ENCODE measurements around the gene RHBDL1. TPM values are rescaled to one million over a fixed set of nuclear protein-coding genes. Genes with fewer than 3 reads are reported as not detected.

Gene RHBDL1
- polyA plus RNA-seq, 1 donor (not counting 4 experiments of a cell fraction or from before 2014, with no cell fraction given), result 0.71 TPM

DNA sequence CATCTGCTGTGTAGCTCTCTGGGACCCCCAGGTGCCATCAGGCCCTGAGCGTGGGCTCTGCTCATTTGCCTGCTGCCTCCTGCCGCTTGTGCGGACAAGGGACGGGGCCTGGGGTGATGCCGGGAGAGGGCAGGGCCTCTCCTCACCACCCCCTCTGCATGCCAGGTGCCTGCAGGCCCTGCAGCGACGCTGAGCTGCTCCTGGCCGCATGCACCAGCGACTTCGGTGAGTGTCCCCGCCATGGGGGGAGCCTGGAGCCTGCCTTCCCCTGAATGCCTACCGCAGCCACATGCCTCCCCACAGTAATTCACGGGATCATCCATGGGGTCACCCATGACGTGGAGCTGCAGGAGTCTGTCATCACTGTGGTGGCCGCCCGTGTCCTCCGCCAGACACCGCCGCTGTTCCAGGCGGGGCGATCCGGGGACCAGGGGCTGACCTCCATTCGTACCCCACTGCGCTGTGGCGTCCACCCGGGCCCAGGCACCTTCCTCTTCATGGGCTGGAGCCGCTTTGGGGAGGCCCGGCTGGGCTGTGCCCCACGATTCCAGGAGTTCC is 41.4 kb downstream of the RHBDL1 start:
- no peak overlapping the region for H3K27ac ChIP-seq (ENCODE audit: control insufficient read depth, insufficient read depth, low read length)
- H2AFZ ChIP-seq (ENCODE audit: control insufficient read depth, low read length), result no peak overlapping the region
- DNase-seq (ENCODE audit: low read depth, low spot score) (no peak), FAIRE-seq (no peak)
- no peak overlapping the region for H3K9ac ChIP-seq (ENCODE audit: control insufficient read depth, extremely low read depth, insufficient read depth, low read length)
- H3K36me3 ChIP-seq (ENCODE audit: control insufficient read depth in 2 of 2, extremely low read depth in 1 of 2, insufficient read depth in 2 of 2, low read length in 2 of 2), result no peaks in the 10 kb centered on the region
- H3K27me3 ChIP-seq (ENCODE audit: control insufficient read depth, extremely low read depth, insufficient read depth, low read length), result no peaks in the 10 kb centered on the region
- peaks cover 8% of the 10 kb centered on the region for H4K20me1 ChIP-seq (ENCODE audit: control insufficient read depth, extremely low read depth, insufficient read depth, low read length)
- peaks cover 8% of the 10 kb centered on the region for H3K79me2 ChIP-seq (ENCODE audit: control insufficient read depth, insufficient read depth, low read length)
- dilution Hi-C loops (cut with MboI; ENCODE audit: extremely low pct_ligation_motif_present, low sequenced_read_pairs), result no loop called here
- TF ChIP-seq EZH2 (IDR thresholded peaks at IDR 0.05; ENCODE audit: low read length), result no peak
- TF ChIP-seq, protein P1, sequence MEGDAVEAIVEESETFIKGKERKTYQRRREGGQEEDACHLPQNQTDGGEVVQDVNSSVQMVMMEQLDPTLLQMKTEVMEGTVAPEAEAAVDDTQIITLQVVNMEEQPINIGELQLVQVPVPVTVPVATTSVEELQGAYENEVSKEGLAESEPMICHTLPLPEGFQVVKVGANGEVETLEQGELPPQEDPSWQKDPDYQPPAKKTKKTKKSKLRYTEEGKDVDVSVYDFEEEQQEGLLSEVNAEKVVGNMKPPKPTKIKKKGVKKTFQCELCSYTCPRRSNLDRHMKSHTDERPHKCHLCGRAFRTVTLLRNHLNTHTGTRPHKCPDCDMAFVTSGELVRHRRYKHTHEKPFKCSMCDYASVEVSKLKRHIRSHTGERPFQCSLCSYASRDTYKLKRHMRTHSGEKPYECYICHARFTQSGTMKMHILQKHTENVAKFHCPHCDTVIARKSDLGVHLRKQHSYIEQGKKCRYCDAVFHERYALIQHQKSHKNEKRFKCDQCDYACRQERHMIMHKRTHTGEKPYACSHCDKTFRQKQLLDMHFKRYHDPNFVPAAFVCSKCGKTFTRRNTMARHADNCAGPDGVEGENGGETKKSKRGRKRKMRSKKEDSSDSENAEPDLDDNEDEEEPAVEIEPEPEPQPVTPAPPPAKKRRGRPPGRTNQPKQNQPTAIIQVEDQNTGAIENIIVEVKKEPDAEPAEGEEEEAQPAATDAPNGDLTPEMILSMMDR (optimal IDR thresholded peaks at IDR 0.05 in 1 of 3, IDR thresholded peaks at IDR 0.05 in 1 of 3, conservative IDR thresholded peaks at IDR 0.05 in 1 of 3; ENCODE audit: extremely low read depth in 1 of 3, insufficient read depth in 2 of 3, low read length in 3 of 3), result no peak
- no peaks in the 10 kb centered on the region for H3K9me1 ChIP-seq (ENCODE audit: control insufficient read depth, extremely low read depth, insufficient read depth, low read length)
- peaks cover 27% of the 10 kb centered on the region for H3K4me1 ChIP-seq (ENCODE audit: control insufficient read depth, extremely low read depth, insufficient read depth, low read length)
- H3K4me2 ChIP-seq (ENCODE audit: control insufficient read depth, extremely low read depth, insufficient read depth, low read depth, low read length), result no peak overlapping the region
- no peaks in the 10 kb centered on the region for H3K9me3 ChIP-seq (ENCODE audit: control insufficient read depth, low read depth, low read length)
- no peak overlapping the region for H3K4me3 ChIP-seq (ENCODE audit: control insufficient read depth in 2 of 3, extremely low read depth in 1 of 3, insufficient read depth in 2 of 3, low read depth in 1 of 3, low read length in 3 of 3)

DNA sequence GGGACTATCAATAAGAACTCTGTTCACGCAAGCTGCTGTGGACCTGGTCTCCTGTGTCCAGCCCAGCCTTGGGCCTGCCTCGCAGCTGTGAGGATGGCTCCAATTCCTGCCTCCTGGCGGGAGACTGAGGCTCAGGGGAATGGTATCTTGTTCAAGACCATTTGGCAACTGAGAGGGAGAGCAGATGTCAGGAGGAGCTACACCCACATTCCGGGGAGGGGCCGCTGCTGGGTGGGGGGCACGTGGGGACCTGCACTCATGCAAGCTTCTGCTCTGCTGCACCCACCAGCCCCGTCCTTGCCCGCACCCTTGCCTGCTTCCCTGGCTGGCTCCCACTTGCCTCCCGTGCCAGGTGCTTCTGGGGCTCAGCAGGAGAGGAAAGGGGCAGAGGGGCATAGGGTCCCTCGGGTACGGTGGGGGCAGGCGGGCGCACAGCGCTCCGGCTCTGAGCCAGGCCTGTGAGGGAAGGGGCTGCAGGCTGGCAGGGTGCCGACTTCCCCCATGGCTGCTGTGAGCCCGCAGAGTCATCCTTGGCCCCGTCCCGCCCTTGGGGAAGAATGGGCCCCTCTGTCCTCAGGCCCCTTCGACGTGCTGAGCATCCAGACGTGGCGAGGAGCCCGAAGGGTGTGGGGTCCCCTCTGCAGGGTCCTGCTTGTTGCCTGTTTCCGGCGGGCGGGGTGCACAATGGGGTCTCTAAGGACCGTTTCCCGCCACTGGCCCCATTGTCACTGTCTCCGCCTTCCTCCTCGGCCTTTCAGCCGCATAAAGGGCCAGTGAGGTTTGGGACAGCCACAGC is 42.2 kb downstream of the RHBDL1 start:
- Histone ChIP-seq H3K36me3 (ENCODE audit: control insufficient read depth in 2 of 2, extremely low read depth in 1 of 2, insufficient read depth in 2 of 2, low read length in 2 of 2) (peaks cover 0 to under 1% of the 10 kb centered on the region in 2 experiments), H3K79me2 (ENCODE audit: control insufficient read depth, insufficient read depth, low read length) (peaks cover 8% of the 10 kb centered on the region), H3K9ac (ENCODE audit: control insufficient read depth, extremely low read depth, insufficient read depth, low read length) (no peak overlapping the region), H3K9me3 (ENCODE audit: control insufficient read depth, low read depth, low read length) (no peaks in the 10 kb centered on the region), H3K27ac (ENCODE audit: control insufficient read depth, insufficient read depth, low read length) (no peak overlapping the region), H2AFZ (ENCODE audit: control insufficient read depth, low read length) (no peak overlapping the region), H4K20me1 (ENCODE audit: control insufficient read depth, extremely low read depth, insufficient read depth, low read length) (peaks cover 7% of the 10 kb centered on the region), H3K9me1 (ENCODE audit: control insufficient read depth, extremely low read depth, insufficient read depth, low read length) (peaks cover 2% of the 10 kb centered on the region), H3K27me3 (ENCODE audit: control insufficient read depth, extremely low read depth, insufficient read depth, low read length) (no peaks in the 10 kb centered on the region), H3K4me1 (ENCODE audit: control insufficient read depth, extremely low read depth, insufficient read depth, low read length) (peaks cover 27% of the 10 kb centered on the region), H3K4me2 (ENCODE audit: control insufficient read depth, extremely low read depth, insufficient read depth, low read depth, low read length) (no peak overlapping the region), H3K4me3 (ENCODE audit: control insufficient read depth in 2 of 3, extremely low read depth in 1 of 3, insufficient read depth in 2 of 3, low read depth in 1 of 3, low read length in 3 of 3) (no peak overlapping the region)
- DNase-seq (ENCODE audit: low read depth, low spot score) (no peak), FAIRE-seq (no peak)
- dilution Hi-C loops (cut with MboI; ENCODE audit: extremely low pct_ligation_motif_present, low sequenced_read_pairs), result no loop called here
- TF ChIP-seq EZH2 (IDR thresholded peaks at IDR 0.05; ENCODE audit: low read length), result no peak
- TF ChIP-seq, protein P1 (optimal IDR thresholded peaks at IDR 0.05 in 1 of 3, IDR thresholded peaks at IDR 0.05 in 1 of 3, conservative IDR thresholded peaks at IDR 0.05 in 1 of 3; ENCODE audit: extremely low read depth in 1 of 3, insufficient read depth in 2 of 3, low read length in 3 of 3), result no peak
